Parathyroid adenoma (tissue), 2 donors: ENCODE measurements around the gene MXRA5.
A peak's percentile ranks its signal among the peaks of the same experiment; 100 is the strongest.
"Not testable (repeated sequence)": the region's sequence is repeated elsewhere in the genome, so short reads cannot be mapped to it uniquely, and the experiment has no call there.

Experiments
- H2AFZ ChIP-seq: fragments of 300-600 bp; sonication (generic); one replicate; pipeline ENCODE4 v1.7.0; 2017; ENCODE audit warnings: antibody characterized with exemption, mild to moderate bottlenecking
- H3K27ac ChIP-seq: fragments of 300-600 bp; sonication (generic); one replicate; pipeline ENCODE4 v1.7.0; 2017
- H3K27me3 ChIP-seq: fragments of 300-600 bp; sonication (generic); one replicate; pipeline ENCODE4 v1.7.0; 2017; ENCODE audit warnings: low read length; ENCODE audit not compliant: control insufficient read depth, insufficient read depth
- H3K36me3 ChIP-seq: fragments of 300-600 bp; sonication (generic); one replicate; pipeline ENCODE4 v1.7.0; 2017; ENCODE audit warnings: low read length; ENCODE audit not compliant: control insufficient read depth, insufficient read depth
- H3K4me1 ChIP-seq: fragments of 300-600 bp; sonication (generic); one replicate; pipeline ENCODE4 v1.7.0; 2017; ENCODE audit warnings: control low read depth
- H3K4me2 ChIP-seq: fragments of 300-600 bp; sonication (generic); one replicate; pipeline ENCODE4 v1.7.0; 2017; ENCODE audit warnings: low read length
- H3K4me3 ChIP-seq: fragments of 300-600 bp; sonication (generic); one replicate; pipeline ENCODE4 v1.7.0; 2017; ENCODE audit warnings: low read depth, low read length
- H3K79me2 ChIP-seq: fragments of 300-600 bp; sonication (generic); one replicate; pipeline ENCODE4 v1.7.0; 2017; ENCODE audit warnings: control low read depth
- H3K9ac ChIP-seq: fragments of 300-600 bp; sonication (generic); one replicate; pipeline ENCODE4 v1.7.0; 2017; ENCODE audit warnings: mild to moderate bottlenecking
- H3K9me3 ChIP-seq: fragments of 300-600 bp; sonication (generic); one replicate; pipeline ENCODE4 v1.7.0; 2017; ENCODE audit warnings: low read length; ENCODE audit not compliant: control insufficient read depth
- TF ChIP-seq, protein P1 (sequence below): fragments of 300-600 bp; sonication (generic); IDR thresholded peaks from one replicate; pipeline ENCODE4 v1.7.0; 2017; ENCODE audit warnings: antibody characterized with exemption, mild to moderate bottlenecking
- donor health status: primary hyperparathyroidism.

The MXRA5 gene

DNA sequence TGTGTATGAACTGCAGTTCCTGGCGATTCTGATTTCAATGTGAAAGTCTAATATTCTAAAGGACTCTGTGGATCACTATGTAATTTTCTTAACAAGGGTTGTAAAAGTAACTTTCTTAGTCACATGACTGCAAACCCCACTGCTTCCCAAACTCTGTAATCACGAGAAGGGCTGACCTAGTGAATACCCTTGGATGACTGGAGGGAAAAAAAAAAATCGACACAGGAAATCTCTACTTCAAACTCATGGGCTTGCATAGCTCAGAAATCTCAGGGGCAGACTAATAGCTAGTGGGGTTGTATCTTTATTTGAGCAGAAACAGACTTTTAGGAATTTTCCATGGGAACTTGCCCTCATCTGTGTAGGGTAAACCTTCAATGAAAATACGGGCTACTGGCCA is 4.8 kb upstream of the MXRA5 start:
- Histone ChIP-seq H3K27ac (no peak overlapping the region), H3K79me2 (no peaks in the 10 kb centered on the region), H3K9me3 (no peaks in the 10 kb centered on the region), H3K4me1 (no peaks in the 10 kb centered on the region), H2AFZ (no peak overlapping the region), H3K4me3 (no peak overlapping the region), H3K4me2 (no peak overlapping the region), H3K36me3 (no peaks in the 10 kb centered on the region), H3K27me3 (no peaks in the 10 kb centered on the region), H3K9ac (no peak overlapping the region)
- TF ChIP-seq, protein P1, sequence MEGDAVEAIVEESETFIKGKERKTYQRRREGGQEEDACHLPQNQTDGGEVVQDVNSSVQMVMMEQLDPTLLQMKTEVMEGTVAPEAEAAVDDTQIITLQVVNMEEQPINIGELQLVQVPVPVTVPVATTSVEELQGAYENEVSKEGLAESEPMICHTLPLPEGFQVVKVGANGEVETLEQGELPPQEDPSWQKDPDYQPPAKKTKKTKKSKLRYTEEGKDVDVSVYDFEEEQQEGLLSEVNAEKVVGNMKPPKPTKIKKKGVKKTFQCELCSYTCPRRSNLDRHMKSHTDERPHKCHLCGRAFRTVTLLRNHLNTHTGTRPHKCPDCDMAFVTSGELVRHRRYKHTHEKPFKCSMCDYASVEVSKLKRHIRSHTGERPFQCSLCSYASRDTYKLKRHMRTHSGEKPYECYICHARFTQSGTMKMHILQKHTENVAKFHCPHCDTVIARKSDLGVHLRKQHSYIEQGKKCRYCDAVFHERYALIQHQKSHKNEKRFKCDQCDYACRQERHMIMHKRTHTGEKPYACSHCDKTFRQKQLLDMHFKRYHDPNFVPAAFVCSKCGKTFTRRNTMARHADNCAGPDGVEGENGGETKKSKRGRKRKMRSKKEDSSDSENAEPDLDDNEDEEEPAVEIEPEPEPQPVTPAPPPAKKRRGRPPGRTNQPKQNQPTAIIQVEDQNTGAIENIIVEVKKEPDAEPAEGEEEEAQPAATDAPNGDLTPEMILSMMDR, result no peak

DNA sequence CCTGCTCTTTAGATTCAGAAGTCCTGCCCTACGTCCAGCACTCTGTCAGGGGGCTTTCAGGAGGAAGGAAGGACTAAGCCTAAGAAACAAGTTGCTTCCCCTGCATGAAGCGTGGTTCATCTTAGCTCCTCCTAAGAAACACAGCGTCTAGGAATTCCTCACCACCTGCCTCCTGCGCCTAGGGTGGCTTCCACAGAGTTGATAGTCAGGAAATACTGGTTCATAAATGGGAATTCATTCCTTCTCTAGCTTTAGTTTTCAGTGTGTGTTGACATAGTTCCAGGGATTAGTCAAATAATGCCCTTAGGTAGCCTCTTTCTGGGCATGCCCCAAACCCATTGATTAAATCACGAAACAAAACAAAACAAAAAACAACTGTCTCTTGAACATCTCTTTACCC is 1.7 kb upstream of the MXRA5 start:
- no peak overlapping the region for H3K4me3 ChIP-seq
- H2AFZ ChIP-seq, result no peak overlapping the region
- H3K27ac ChIP-seq, result no peak overlapping the region
- no peak overlapping the region for H3K4me2 ChIP-seq
- no peaks in the 10 kb centered on the region for H3K79me2 ChIP-seq
- no peaks in the 10 kb centered on the region for H3K4me1 ChIP-seq
- no peaks in the 10 kb centered on the region for H3K27me3 ChIP-seq
- no peak overlapping the region for H3K9ac ChIP-seq
- no peaks in the 10 kb centered on the region for H3K9me3 ChIP-seq
- TF ChIP-seq, protein P1, result no peak
- H3K36me3 ChIP-seq, result no peaks in the 10 kb centered on the region

DNA sequence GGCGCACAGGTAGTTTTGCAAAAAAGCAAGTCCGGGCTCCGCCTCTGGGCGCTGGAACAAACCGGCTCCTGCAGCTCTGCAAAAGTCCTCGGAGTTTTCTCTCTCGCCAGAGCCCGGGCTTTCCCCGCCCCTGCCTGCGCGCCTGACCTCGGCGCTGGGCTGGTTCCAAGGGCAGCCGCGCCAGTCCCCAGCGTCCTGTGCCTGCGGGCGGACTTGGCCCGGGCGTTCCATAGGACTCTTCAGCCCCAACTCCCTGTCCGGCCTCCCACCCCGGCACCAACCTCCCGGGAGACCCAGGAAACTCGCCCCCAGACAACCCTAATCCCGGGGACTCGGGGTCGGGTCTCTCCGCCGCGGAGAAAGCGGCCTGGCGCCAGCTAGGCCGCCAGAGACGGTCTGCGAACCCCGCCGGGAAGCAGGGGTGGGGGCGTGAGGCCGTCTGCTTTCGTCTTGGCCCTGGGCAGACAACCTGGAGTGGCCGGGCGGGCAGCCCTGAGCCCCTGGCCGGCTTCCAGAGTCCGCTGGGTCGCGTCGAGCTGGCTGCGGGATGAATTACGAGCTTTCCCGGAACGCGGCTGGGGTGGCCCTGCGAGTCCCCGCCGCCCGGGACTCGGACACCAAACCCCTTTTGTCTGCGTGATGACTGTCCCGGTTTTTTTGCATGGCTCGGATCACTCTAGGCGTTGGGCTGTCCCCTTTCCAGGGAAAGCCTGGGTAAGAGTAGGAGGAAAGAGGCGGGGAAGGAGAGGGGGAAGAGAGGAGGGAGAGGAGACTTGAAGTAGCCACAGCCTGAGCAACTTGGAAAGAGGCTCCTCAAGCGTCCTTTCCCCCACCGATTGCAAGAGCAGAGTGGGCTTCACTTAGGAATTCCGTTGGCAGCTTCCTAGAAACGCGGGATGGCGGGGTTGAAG is 916 bp downstream of the MXRA5 start:
- H3K9ac ChIP-seq, result no peak overlapping the region
- no peaks in the 10 kb centered on the region for H3K79me2 ChIP-seq
- H3K4me1 ChIP-seq, result no peaks in the 10 kb centered on the region
- no peak overlapping the region for H2AFZ ChIP-seq
- H3K27me3 ChIP-seq, result no peaks in the 10 kb centered on the region
- no peaks in the 10 kb centered on the region for H3K9me3 ChIP-seq
- peak overlapping the region; percentile 11 for H3K4me3 ChIP-seq
- H3K4me2 ChIP-seq, result no peak overlapping the region
- H3K27ac ChIP-seq, result no peak overlapping the region
- no peaks in the 10 kb centered on the region for H3K36me3 ChIP-seq
- TF ChIP-seq, protein P1, result no peak

DNA sequence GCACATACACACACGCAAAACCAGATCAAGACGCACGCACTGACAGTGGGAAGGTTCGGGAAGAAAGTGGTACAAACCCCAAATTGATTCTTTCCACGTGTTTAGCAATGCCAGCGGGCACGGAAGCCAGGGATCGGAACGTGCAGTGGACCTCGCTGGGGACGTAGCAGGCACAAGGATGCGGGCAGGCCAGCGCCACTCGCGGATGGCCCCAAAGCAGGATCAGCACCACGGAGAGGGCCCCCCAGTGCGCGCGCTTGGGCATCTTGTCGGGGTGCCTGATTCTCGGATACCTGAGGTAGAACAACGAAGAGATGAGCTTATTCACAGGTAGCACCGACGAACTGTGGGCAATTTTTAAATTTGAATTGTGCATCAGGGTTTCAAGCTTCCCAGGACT is 2.9 kb downstream of the MXRA5 start:
- not testable (repeated sequence) for H3K9ac ChIP-seq, H2AFZ ChIP-seq, H3K4me3 ChIP-seq, H3K27ac ChIP-seq, H3K4me2 ChIP-seq, H3K9me3 ChIP-seq, H3K4me1 ChIP-seq, H3K27me3 ChIP-seq, H3K79me2 ChIP-seq, H3K36me3 ChIP-seq

DNA sequence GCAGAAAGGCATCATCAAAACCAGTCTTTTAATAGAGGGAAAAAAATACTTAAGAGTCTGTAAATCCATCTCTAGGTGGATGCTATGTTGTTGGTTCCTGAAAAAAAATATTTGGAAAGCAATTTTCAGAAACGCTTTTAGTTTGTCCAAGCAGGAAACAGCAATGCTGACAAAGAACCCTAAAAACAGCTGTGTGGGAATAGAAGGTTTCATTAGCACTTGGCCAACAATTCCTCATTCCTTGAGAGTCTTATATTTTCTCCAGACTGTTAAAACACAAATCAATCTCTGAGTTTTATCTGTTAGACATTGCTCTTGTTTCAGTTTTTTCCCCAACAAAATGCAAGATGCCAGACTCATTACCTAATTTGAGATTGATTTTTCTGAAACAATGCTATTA is 6.4 kb downstream of the MXRA5 start:
- H3K4me1 ChIP-seq, result no peaks in the 10 kb centered on the region

More for the DNA sequence above, 6.4 kb downstream of the MXRA5 start:
- H3K27ac ChIP-seq, result no peak overlapping the region
- TF ChIP-seq, protein P1, result no peak
- no peaks in the 10 kb centered on the region for H3K36me3 ChIP-seq
- H3K9ac ChIP-seq, result no peak overlapping the region
- no peaks in the 10 kb centered on the region for H3K79me2 ChIP-seq
- no peak overlapping the region for H3K4me2 ChIP-seq
- no peak overlapping the region for H2AFZ ChIP-seq
- no peaks in the 10 kb centered on the region for H3K27me3 ChIP-seq
- H3K9me3 ChIP-seq, result no peaks in the 10 kb centered on the region
- H3K4me3 ChIP-seq, result no peak overlapping the region
